ENCODE results near the gene ZNF280A.
"Not testable (repeated sequence)": the region's sequence is repeated elsewhere in the genome, so short reads cannot be mapped to it uniquely, and the experiment has no call there.

Gene ZNF280A

DNA sequence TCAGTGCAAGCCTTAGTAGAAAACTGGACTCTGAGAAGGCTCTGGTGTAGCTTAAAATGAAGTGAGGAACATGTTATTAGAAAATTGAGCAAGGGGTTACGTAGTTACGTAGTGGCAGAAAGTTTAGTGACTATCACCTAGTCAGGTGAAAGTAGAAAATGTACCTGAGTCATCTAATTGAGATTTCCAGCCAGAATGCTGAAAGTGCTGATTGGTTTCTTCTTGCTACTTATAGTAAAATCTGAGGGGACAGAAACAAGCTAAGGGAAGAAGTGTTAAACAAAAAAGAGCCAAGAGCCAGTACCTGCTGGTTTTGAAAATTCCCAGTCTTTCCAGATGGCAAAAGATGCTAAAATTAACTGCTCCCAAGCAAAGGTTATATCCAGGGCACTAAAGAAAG lies 41.0 kb downstream of the ZNF280A start:
- no peak overlapping the region for H2AFZ ChIP-seq (ENCODE audit: low read length)
- H3K36me3 ChIP-seq (replicated peaks; ENCODE audit: insufficient read depth, low read length) = no peaks in the 10 kb centered on the region
- no peak overlapping the region for H3K4me3 ChIP-seq (ENCODE audit: low read length)
- H3K9ac ChIP-seq (ENCODE audit: low read length) = no peak overlapping the region
- H3F3A ChIP-seq (ENCODE audit: insufficient read depth, low read length) = no peaks in the 10 kb centered on the region
- H3K27ac ChIP-seq (ENCODE audit: low read length) = no peak overlapping the region
- no peak overlapping the region for H3K4me2 ChIP-seq (ENCODE audit: low read depth, low read length)
- H3K79me2 ChIP-seq (ENCODE audit: low read length) = no peaks in the 10 kb centered on the region
- H3K9me3 ChIP-seq (replicated peaks; ENCODE audit: insufficient read depth, low read length) = no peaks in the 10 kb centered on the region
- H3K9me2 ChIP-seq (replicated peaks; ENCODE audit: insufficient read depth, low read length) = no peaks in the 10 kb centered on the region
- TF ChIP-seq, protein P1, sequence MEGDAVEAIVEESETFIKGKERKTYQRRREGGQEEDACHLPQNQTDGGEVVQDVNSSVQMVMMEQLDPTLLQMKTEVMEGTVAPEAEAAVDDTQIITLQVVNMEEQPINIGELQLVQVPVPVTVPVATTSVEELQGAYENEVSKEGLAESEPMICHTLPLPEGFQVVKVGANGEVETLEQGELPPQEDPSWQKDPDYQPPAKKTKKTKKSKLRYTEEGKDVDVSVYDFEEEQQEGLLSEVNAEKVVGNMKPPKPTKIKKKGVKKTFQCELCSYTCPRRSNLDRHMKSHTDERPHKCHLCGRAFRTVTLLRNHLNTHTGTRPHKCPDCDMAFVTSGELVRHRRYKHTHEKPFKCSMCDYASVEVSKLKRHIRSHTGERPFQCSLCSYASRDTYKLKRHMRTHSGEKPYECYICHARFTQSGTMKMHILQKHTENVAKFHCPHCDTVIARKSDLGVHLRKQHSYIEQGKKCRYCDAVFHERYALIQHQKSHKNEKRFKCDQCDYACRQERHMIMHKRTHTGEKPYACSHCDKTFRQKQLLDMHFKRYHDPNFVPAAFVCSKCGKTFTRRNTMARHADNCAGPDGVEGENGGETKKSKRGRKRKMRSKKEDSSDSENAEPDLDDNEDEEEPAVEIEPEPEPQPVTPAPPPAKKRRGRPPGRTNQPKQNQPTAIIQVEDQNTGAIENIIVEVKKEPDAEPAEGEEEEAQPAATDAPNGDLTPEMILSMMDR (IDR thresholded peaks at IDR 0.05; ENCODE audit: low read length) = no peak
- TF ChIP-seq EZH2phosphoT487 (IDR thresholded peaks at IDR 0.05; ENCODE audit: low read length) (no peak), EZH2 (optimal IDR thresholded peaks at IDR 0.05; ENCODE audit: low read depth, low read length) (no peak)
- H3K27me3 ChIP-seq (replicated peaks; ENCODE audit: insufficient read depth, low read length) = no peaks in the 10 kb centered on the region
- H3K4me1 ChIP-seq (ENCODE audit: low read length) = no peaks in the 10 kb centered on the region
- H4K20me1 ChIP-seq (ENCODE audit: insufficient read depth, low read length) = no peaks in the 10 kb centered on the region
- no peak for DNase-seq

DNA sequence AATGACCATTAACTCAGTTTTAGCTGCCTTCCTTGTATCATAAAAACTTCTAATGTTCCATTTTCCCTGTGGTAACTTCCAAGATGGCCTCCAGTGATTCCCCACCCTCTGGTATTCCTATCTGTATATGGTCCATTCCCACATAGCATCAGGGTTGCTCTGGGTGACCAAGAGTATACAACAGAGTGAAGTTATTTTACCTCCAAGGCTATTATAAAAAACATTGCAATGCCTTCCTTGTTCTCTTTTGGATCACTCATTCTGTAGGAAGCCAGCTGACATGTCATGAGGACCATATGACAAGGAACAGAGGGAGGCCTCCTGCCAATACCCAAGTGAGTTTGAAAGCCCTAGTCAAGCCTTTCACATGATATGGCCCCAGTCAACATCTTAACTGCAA lies 41.6 kb downstream of the ZNF280A start:
- no peak for TF ChIP-seq EZH2phosphoT487 (IDR thresholded peaks at IDR 0.05; ENCODE audit: low read length)
- TF ChIP-seq EZH2 (optimal IDR thresholded peaks at IDR 0.05; ENCODE audit: low read depth, low read length) = no peak
- TF ChIP-seq, protein P1 (IDR thresholded peaks at IDR 0.05; ENCODE audit: low read length) = no peak
- H3K4me3 ChIP-seq (ENCODE audit: low read length) = no peak overlapping the region
- H3K27ac ChIP-seq (ENCODE audit: low read length) = no peak overlapping the region
- H3K4me2 ChIP-seq (ENCODE audit: low read depth, low read length) = no peak overlapping the region
- H3K36me3 ChIP-seq (replicated peaks; ENCODE audit: insufficient read depth, low read length) = no peaks in the 10 kb centered on the region
- no peak for DNase-seq
- H3K9ac ChIP-seq (ENCODE audit: low read length) = no peak overlapping the region
- no peaks in the 10 kb centered on the region for H3K9me2 ChIP-seq (replicated peaks; ENCODE audit: insufficient read depth, low read length)
- H3F3A ChIP-seq (ENCODE audit: insufficient read depth, low read length) = no peaks in the 10 kb centered on the region
- H2AFZ ChIP-seq (ENCODE audit: low read length) = no peak overlapping the region
- H3K4me1 ChIP-seq (ENCODE audit: low read length) = no peaks in the 10 kb centered on the region
- no peaks in the 10 kb centered on the region for H3K27me3 ChIP-seq (replicated peaks; ENCODE audit: insufficient read depth, low read length)
- H3K79me2 ChIP-seq (ENCODE audit: low read length) = no peaks in the 10 kb centered on the region
- H4K20me1 ChIP-seq (ENCODE audit: insufficient read depth, low read length) = no peaks in the 10 kb centered on the region
- no peaks in the 10 kb centered on the region for H3K9me3 ChIP-seq (replicated peaks; ENCODE audit: insufficient read depth, low read length)

DNA sequence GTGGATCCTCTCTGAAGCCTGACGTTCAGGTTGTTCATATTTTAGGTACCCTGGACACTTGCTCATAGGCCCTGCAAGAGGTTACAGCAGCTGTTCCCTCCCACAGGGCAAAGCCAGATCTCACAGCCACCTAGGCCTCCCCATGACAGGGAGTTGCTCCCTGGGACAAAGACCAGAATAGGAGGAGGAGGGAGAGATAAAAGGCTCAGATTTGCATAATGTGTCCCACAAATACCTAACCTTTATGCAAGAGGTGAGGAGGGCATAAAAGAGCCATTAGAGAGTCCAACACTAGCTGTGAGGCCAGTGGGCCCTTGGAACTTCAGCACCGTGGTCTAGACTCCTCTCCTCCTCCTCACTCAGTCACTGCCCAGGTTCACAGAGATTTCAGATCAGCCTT lies 45.3 kb downstream of the ZNF280A start:
- no peaks in the 10 kb centered on the region for H3K36me3 ChIP-seq (replicated peaks; ENCODE audit: insufficient read depth, low read length)
- no peak overlapping the region for H2AFZ ChIP-seq (ENCODE audit: low read length)
- no peaks in the 10 kb centered on the region for H3F3A ChIP-seq (ENCODE audit: insufficient read depth, low read length)
- no peaks in the 10 kb centered on the region for H4K20me1 ChIP-seq (ENCODE audit: insufficient read depth, low read length)
- H3K27ac ChIP-seq (ENCODE audit: low read length) = no peak overlapping the region
- no peaks in the 10 kb centered on the region for H3K79me2 ChIP-seq (ENCODE audit: low read length)
- no peak for DNase-seq
- H3K9ac ChIP-seq (ENCODE audit: low read length) = no peak overlapping the region
- H3K9me3 ChIP-seq (replicated peaks; ENCODE audit: insufficient read depth, low read length) = no peaks in the 10 kb centered on the region
- H3K4me2 ChIP-seq (ENCODE audit: low read depth, low read length) = no peak overlapping the region
- no peaks in the 10 kb centered on the region for H3K9me2 ChIP-seq (replicated peaks; ENCODE audit: insufficient read depth, low read length)
- no peak for TF ChIP-seq EZH2 (optimal IDR thresholded peaks at IDR 0.05; ENCODE audit: low read depth, low read length)
- TF ChIP-seq, protein P1 (IDR thresholded peaks at IDR 0.05; ENCODE audit: low read length) = no peak
- no peak for TF ChIP-seq EZH2phosphoT487 (IDR thresholded peaks at IDR 0.05; ENCODE audit: low read length)
- no peaks in the 10 kb centered on the region for H3K4me1 ChIP-seq (ENCODE audit: low read length)
- H3K27me3 ChIP-seq (replicated peaks; ENCODE audit: insufficient read depth, low read length) = no peaks in the 10 kb centered on the region
- no peak overlapping the region for H3K4me3 ChIP-seq (ENCODE audit: low read length)

DNA sequence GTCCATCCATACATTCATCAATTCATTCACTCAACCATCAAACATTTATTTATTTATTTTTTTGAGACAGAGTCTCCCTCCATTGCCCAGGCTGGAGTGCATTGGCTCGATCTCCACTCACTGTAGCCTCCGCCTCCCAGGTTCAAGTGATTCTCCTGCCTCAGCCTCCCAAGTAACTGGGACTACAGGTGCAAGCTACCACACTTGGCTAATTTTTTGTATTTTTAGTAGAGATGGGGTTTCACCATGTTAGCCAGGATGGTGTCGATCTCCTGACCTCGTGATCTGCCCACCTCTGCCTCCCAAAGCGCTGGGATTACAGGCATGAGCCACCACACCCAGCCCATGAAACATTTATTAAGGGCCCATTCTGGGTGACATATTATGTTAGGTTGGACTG lies 49.0 kb downstream of the ZNF280A start:
- H3K27me3 ChIP-seq (replicated peaks; ENCODE audit: insufficient read depth, low read length); H3K4me1 ChIP-seq (ENCODE audit: low read length); H3K4me2 ChIP-seq (ENCODE audit: low read depth, low read length); H3F3A ChIP-seq (ENCODE audit: insufficient read depth, low read length); H3K9me3 ChIP-seq (replicated peaks; ENCODE audit: insufficient read depth, low read length); H3K4me3 ChIP-seq (ENCODE audit: low read length); H2AFZ ChIP-seq (ENCODE audit: low read length); H3K9ac ChIP-seq (ENCODE audit: low read length); H3K9me2 ChIP-seq (replicated peaks; ENCODE audit: insufficient read depth, low read length); DNase-seq; H4K20me1 ChIP-seq (ENCODE audit: insufficient read depth, low read length); H3K79me2 ChIP-seq (ENCODE audit: low read length); H3K27ac ChIP-seq (ENCODE audit: low read length); H3K36me3 ChIP-seq (replicated peaks; ENCODE audit: insufficient read depth, low read length): not testable (repeated sequence)
